Upper lobe of left lung (tissue), 6 donors: Measurements from ENCODE around the gene FAM120C. TPM values are rescaled to one million over a fixed set of nuclear protein-coding genes. Genes with fewer than 3 reads are reported as not detected.

Experiments
- ATAC-seq, 2 donors: fragments of 200-7000 bp; cut with Tn5 transposase; one replicate each; pipeline ENCODE4 v1.9.1; 2022; ENCODE audit warnings: mild to moderate bottlenecking in 2 of 2, moderate library complexity in 2 of 2; ENCODE audit not compliant: low FRiP score in 2 of 2
- DNase-seq, 2 donors: peaks; one replicate each; pipeline ENCODE4 v3.0.0-alpha.2; 2019 to 2020
- H3K27ac ChIP-seq, 4 donors: fragments of 200-600 bp; sonication (generic); one replicate each; pipeline ENCODE4 v1.5.1; 2016 to 2019
- H3K27me3 ChIP-seq, 4 donors: fragments of 200-600 bp; sonication (generic); one replicate each; pipeline ENCODE4 v1.5.1; 2017 to 2019
- H3K36me3 ChIP-seq, 4 donors: fragments of 200-600 bp; sonication (generic); one replicate each; pipeline ENCODE4 v1.5.1; 2016 to 2019
- H3K4me1 ChIP-seq, 4 donors: fragments of 200-600 bp; sonication (generic); one replicate each; pipeline ENCODE4 v1.5.1; 2018 to 2019
- H3K4me3 ChIP-seq, 4 donors: fragments of 200-600 bp; sonication (generic); one replicate each; pipeline ENCODE4 v1.5.1; 2017 to 2019; ENCODE audit warnings: mild to moderate bottlenecking in 2 of 4, moderate library complexity in 1 of 4
- H3K9me3 ChIP-seq, 4 donors: fragments of 200-600 bp; sonication (generic); one replicate each; pipeline ENCODE4 v1.5.1; 2018 to 2019
- EP300 ChIP-seq, 4 donors: sonication (generic); formaldehyde crosslinking; IDR thresholded peaks; one replicate each; pipeline ENCODE4 v1.5.1; 2017; ENCODE audit warnings: antibody characterized with exemption in 4 of 4, control low read depth in 2 of 4
- POLR2A ChIP-seq, 4 donors: fragments of 450-650 bp; IDR thresholded peaks; one replicate each; pipeline ENCODE4 v1.5.1; 2016 to 2017; ENCODE audit warnings: antibody characterized with exemption in 4 of 4, mild to moderate bottlenecking in 2 of 4
- POLR2AphosphoS5 ChIP-seq, 2 donors: sonication (generic); formaldehyde crosslinking; IDR thresholded peaks; one replicate each; pipeline ENCODE4 v1.5.1; 2017; ENCODE audit warnings: antibody characterized with exemption in 2 of 2
- WGBS, 2 donors: methylation state at CpG; one replicate each; pipeline ENCODE4 v1.1.5; 2017 to 2018; 5-methylcytosine and 5-hydroxymethylcytosine counted together
- small RNA-seq, 4 donors: library from RNA; depleted of rRNA; stranded (forward); fragments of <200 nt; gene quantifications; one replicate each; pipeline ENCODE3, GENCODE V24; 2016
- total RNA-seq, 6 donors: library from RNA; depleted of rRNA in 4 of 6; stranded (reverse); fragments of >200 nt in 4 of 6; gene quantifications; one replicate each; pipeline versions ENCODE4 v1.1.0 to v1.2.1, GENCODE V29; 2016 to 2021
- TF ChIP-seq, protein P1 (sequence below), 6 experiments: fragments of 450-650 bp in 4 of 6; fragments of 200-600 bp in 2 of 6; sonication (generic) in 2 of 6; IDR thresholded peaks; one replicate each; pipeline ENCODE4 v1.5.1; 2016 to 2019; ENCODE audit warnings: antibody characterized with exemption in 6 of 6
- donor health status: DM: no; HTN: no; CAD: no; lungs with moderate emphysema.
- donor health status: DM: no; HTN: yes; CAD: no; lungs with severe emphysema.

Gene FAM120C
- total RNA-seq, 6 donors from 2014 or later, result 6.1 to 17.8 (median 12.1) TPM

- DNase-seq (no peak), ATAC-seq (no peak)
- TF ChIP-seq POLR2A (IDR thresholded peaks at IDR 0.05), result no peak
- TF ChIP-seq, protein P1, sequence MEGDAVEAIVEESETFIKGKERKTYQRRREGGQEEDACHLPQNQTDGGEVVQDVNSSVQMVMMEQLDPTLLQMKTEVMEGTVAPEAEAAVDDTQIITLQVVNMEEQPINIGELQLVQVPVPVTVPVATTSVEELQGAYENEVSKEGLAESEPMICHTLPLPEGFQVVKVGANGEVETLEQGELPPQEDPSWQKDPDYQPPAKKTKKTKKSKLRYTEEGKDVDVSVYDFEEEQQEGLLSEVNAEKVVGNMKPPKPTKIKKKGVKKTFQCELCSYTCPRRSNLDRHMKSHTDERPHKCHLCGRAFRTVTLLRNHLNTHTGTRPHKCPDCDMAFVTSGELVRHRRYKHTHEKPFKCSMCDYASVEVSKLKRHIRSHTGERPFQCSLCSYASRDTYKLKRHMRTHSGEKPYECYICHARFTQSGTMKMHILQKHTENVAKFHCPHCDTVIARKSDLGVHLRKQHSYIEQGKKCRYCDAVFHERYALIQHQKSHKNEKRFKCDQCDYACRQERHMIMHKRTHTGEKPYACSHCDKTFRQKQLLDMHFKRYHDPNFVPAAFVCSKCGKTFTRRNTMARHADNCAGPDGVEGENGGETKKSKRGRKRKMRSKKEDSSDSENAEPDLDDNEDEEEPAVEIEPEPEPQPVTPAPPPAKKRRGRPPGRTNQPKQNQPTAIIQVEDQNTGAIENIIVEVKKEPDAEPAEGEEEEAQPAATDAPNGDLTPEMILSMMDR (IDR thresholded peaks at IDR 0.05), result no peak
- no peak for TF ChIP-seq EP300 (IDR thresholded peaks at IDR 0.05)
- no peak for TF ChIP-seq POLR2AphosphoS5 (IDR thresholded peaks at IDR 0.05)
- WGBS, 2 donors, result 83 to 91% methylated on average over 4 of the region's 4 CpGs
- H3K27ac ChIP-seq, result no peak overlapping the region
- no peaks in the 10 kb centered on the region for H3K9me3 ChIP-seq
- H3K36me3 ChIP-seq, result peaks cover 0 to 57% (median 4%) of the 10 kb centered on the region in 4 donors
- no peaks in the 10 kb centered on the region for H3K4me1 ChIP-seq
- H3K4me3 ChIP-seq, result no peak overlapping the region
- H3K27me3 ChIP-seq, result no peaks in the 10 kb centered on the region
These were observed 152.7 kb downstream of the FAM120C start for GRCh38 chrX:54030329-54030728.

GRCh38 chrX:54029529-54030143 is 153.4 kb downstream of the FAM120C start:
- DNase-seq, result peak in 1 of 2 donors; percentile 48
- ATAC-seq, result peak in 1 of 2 donors; percentile 72
- TF ChIP-seq POLR2A (IDR thresholded peaks at IDR 0.05) (no peak), POLR2AphosphoS5 (IDR thresholded peaks at IDR 0.05) (no peak), EP300 (IDR thresholded peaks at IDR 0.05) (no peak)
- TF ChIP-seq, protein P1 (IDR thresholded peaks at IDR 0.05), result no peak
- Histone ChIP-seq H3K36me3 (peaks cover 0 to 59% (median 4%) of the 10 kb centered on the region in 4 donors), H3K27me3 (no peaks in the 10 kb centered on the region), H3K27ac (no peak overlapping the region), H3K9me3 (no peaks in the 10 kb centered on the region), H3K4me3 (no peak overlapping the region), H3K4me1 (no peaks in the 10 kb centered on the region)
- WGBS, 2 donors, result 76 to 85% methylated on average over 6 to 10 of the region's 10 CpGs

DNA sequence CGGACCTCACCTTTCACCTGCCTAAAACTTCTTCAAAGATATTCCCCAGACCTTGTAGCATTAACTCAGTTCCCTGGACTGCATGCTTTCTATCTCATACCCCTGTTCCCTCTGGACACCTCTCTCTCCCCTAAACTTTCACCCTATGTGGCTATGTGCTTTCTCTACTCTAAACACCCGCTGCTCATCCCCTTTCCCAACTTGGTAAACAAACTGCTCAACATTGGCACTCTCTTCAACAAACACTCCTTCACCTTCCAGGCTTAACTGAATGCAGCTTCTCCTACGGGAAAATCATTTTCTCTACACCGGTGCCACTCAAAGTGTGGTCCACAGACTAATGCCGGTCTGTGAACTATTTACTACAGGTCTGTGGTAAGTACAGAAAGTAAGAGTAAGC is 158.7 kb downstream of the FAM120C start:
- TF ChIP-seq, protein P1 (IDR thresholded peaks at IDR 0.05), result no peak
- no peak for TF ChIP-seq EP300 (IDR thresholded peaks at IDR 0.05)
- TF ChIP-seq POLR2AphosphoS5 (IDR thresholded peaks at IDR 0.05), result no peak
- no peak for TF ChIP-seq POLR2A (IDR thresholded peaks at IDR 0.05)
- H3K4me1 ChIP-seq, result no peaks in the 10 kb centered on the region
- 82 to 96% methylated on average over 5 of the region's 5 CpGs for WGBS, 2 donors
- H3K9me3 ChIP-seq, result no peaks in the 10 kb centered on the region
- H3K27me3 ChIP-seq, result no peaks in the 10 kb centered on the region
- H3K36me3 ChIP-seq, result peaks cover 0 to 33% (median 6%) of the 10 kb centered on the region in 4 donors
- H3K4me3 ChIP-seq, result no peak overlapping the region
- ATAC-seq (no peak), DNase-seq (no peak)
- H3K27ac ChIP-seq, result no peak overlapping the region

Small RNA genes lying within 50 kb of the gene (small RNA-seq; reads per million reads assigned to genes)
- gene AL589872.1, result 0 reads per million in 4 donors

Other genes with a start within 250 kb of the FAM120C start
- 100 to 1,000 TPM in 1 of 6 donors, 10 to 100 TPM in 5; 23.7 to 125 (median 27.1) TPM for gene PHF8, start 138.8 kb downstream of the FAM120C start, total RNA-seq
- gene WNK3, start 174.8 kb upstream of the FAM120C start, total RNA-seq, result 1 to 10 TPM in 2 of 6 donors, under 1 TPM in 4; 0.84 to 1.4 (median 0.90) TPM